Testis (tissue), 2 donors: ENCODE data around the gene DRAP1.

Experiments
- CTCF ChIP-seq, 3 experiments: fragments of 450-650 bp in 2 of 3; fragments of 200-600 bp in 1 of 3; sonication (generic) in 1 of 3; IDR thresholded peaks; one replicate each; pipeline ENCODE4 v1.5.1; 2016 to 2019; ENCODE audit warnings: antibody characterized with exemption in 3 of 3, mild to moderate bottlenecking in 2 of 3, moderate library complexity in 1 of 3
- POLR2A ChIP-seq: fragments of 450-650 bp; IDR thresholded peaks from one replicate; pipeline ENCODE4 v1.6.1; 2017; ENCODE audit warnings: antibody characterized with exemption, mild to moderate bottlenecking, moderate library complexity

GRCh38 chr11:65880027-65880426 lies 39.2 kb upstream of the DRAP1 start:
- TF ChIP-seq CTCF (IDR thresholded peaks at IDR 0.05) (no peak), POLR2A (no peak)
